ENCODE measurements around the gene STX16. TPM values are rescaled to one million over a fixed set of nuclear protein-coding genes. Genes with fewer than 3 reads are reported as not detected.

Gene STX16
- total and polyA plus RNA-seq, 9 of the 15 experiments (the other 6 are each of a cell fraction or from before 2014, with no cell fraction given), result 4.4 to 43.5 (median 14.7) TPM

DNA sequence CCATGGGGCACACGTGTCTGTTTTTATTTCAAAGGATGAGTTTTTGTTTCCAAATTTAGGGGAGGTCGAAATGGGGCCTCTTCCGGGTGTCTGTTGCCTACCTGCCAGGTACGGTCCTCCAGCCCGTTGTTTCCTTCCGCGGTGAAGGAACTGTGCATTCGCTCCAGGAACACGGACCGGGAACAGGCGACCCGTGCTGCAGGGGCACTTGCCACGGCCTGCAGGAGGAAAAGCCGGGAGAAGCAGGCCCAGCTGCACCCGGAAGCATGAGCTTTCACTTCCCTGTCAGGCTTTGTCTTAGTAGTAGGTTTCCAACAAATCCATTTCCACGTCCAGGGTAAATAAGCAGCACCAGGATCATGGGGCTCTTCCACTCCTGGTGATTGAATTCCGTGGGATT, 24.6 kb downstream of the STX16 start:
- Histone ChIP-seq H2AFZ (ENCODE audit: low read depth, low read length) (no peak overlapping the region), H3K4me2 (ENCODE audit: insufficient read depth, low read length) (no peak overlapping the region), H4K20me1 (replicated peaks; ENCODE audit: control insufficient read depth, insufficient read depth, low read length) (no peaks in the 10 kb centered on the region), H3K27ac (ENCODE audit: extremely low read depth, low read depth, low read length) (no peak overlapping the region), H3K9ac (ENCODE audit: insufficient read depth in 1 of 2, low read depth in 2 of 2, low read length in 2 of 2) (no peak overlapping the region), H3K9me1 (ENCODE audit: control insufficient read depth, insufficient read depth, low read length) (no peaks in the 10 kb centered on the region), H3K9me3 (replicated peaks; ENCODE audit: control insufficient read depth, insufficient read depth, low read depth, low read length) (no peaks in the 10 kb centered on the region), H3K4me1 (replicated peaks in 1 of 2; ENCODE audit: control insufficient read depth in 2 of 2, insufficient read depth in 2 of 2, low read length in 2 of 2) (no peaks in the 10 kb centered on the region), H3K4me3 (no peak overlapping the region), H3K27me3 (ENCODE audit: control insufficient read depth in 2 of 2, insufficient read depth in 2 of 2, low read length in 2 of 2) (no peaks in the 10 kb centered on the region), H3K79me2 (ENCODE audit: control insufficient read depth, insufficient read depth, low read length) (no peaks in the 10 kb centered on the region), H3K36me3 (ENCODE audit: control insufficient read depth, insufficient read depth, low read length) (peaks cover 78% of the 10 kb centered on the region)
- TF ChIP-seq KDM4B (IDR thresholded peaks at IDR 0.05; ENCODE audit: borderline replicate concordance in 2 of 2, low read depth in 1 of 2) (no peak), ZNF121 (CRISPR knock-in tag; conservative IDR thresholded peaks at IDR 0.05) (no peak), KHSRP (IDR thresholded peaks at IDR 0.05) (no peak), CBFB (CRISPR knock-in tag; IDR thresholded peaks at IDR 0.05) (no peak), SUPT5H (IDR thresholded peaks at IDR 0.05) (no peak), SPI1 (IDR thresholded peaks at IDR 0.05; ENCODE audit: borderline replicate concordance, low read depth, low read length) (no peak), NFIX (CRISPR knock-in tag; IDR thresholded peaks at IDR 0.05; ENCODE audit: low read depth) (no peak), GTF2F1 (IDR thresholded peaks at IDR 0.05; ENCODE audit: low read depth, low read length) (no peak)
- TF ChIP-seq, protein P1, sequence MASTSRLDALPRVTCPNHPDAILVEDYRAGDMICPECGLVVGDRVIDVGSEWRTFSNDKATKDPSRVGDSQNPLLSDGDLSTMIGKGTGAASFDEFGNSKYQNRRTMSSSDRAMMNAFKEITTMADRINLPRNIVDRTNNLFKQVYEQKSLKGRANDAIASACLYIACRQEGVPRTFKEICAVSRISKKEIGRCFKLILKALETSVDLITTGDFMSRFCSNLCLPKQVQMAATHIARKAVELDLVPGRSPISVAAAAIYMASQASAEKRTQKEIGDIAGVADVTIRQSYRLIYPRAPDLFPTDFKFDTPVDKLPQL (IDR thresholded peaks at IDR 0.05; ENCODE audit: extremely low read depth, insufficient read length), result no peak
- no peak for DNase-seq (ENCODE audit: extremely low read depth in 1 of 4, low spot score in 3 of 4)
- in situ Hi-C loops (cut with MboI) (no loop called here), intact Hi-C loops (cut with micrococcal nuclease) (no loop called here)
- 80% methylated on average over 5 of the region's 17 CpGs for WGBS (ENCODE audit: insufficient coverage, low coverage, missing lambda C conversion rate)
- CTCF ChIA-PET (ENCODE audit: low intra/inter-chr PET ratio), result interaction anchor here (0.6 kb wide), 1 partner anchor 14 kb away, joined by 3 read pairs; no protein-coding TSS in a partner anchor
- no TSS peak for BruUV-seq (replicated peaks)
- POLR2A ChIA-PET, result interaction anchor here (1.4 kb wide), 1 partner anchor 23 kb away, joined by 3 read pairs; no protein-coding TSS in a partner anchor
- no peak for FAIRE-seq
- no peak for ATAC-seq
